Measurements from ENCODE around the gene RADIL. TPM values are rescaled to one million over a fixed set of nuclear protein-coding genes. Genes with fewer than 3 reads are reported as not detected.

Gene RADIL
- total RNA-seq, 4 donors from 2014 or later, result 23.2 to 31.0 (median 27.1) TPM

- no peaks in the 10 kb centered on the region for H3K27me3 ChIP-seq
- H3K27ac ChIP-seq, result no peak overlapping the region
- 93 to 97% methylated on average over 31 to 32 of the region's 32 CpGs for WGBS, 2 donors
- no peak overlapping the region for H3K4me3 ChIP-seq
- H3K4me1 ChIP-seq, result peaks cover 0 to 5% (median 0%) of the 10 kb centered on the region in 4 donors
- DNase-seq (ENCODE audit: low spot score in 2 of 2), result no peak
- no peaks in the 10 kb centered on the region for H3K9me3 ChIP-seq
- peaks cover 0 to 95% (median 21%) of the 10 kb centered on the region in 3 donors for H3K36me3 ChIP-seq
- TF ChIP-seq POLR2A (IDR thresholded peaks at IDR 0.05), result no peak
- TF ChIP-seq CTCF (IDR thresholded peaks at IDR 0.05), result no peak
- no peak for TF ChIP-seq EP300 (IDR thresholded peaks at IDR 0.05)
Observed at GRCh38 chr7:4763091-4763793, 120.3 kb downstream of the RADIL start.

- DNase-seq (ENCODE audit: low spot score in 2 of 2), result no peak
- Histone ChIP-seq H3K27me3 (no peaks in the 10 kb centered on the region), H3K9me3 (no peaks in the 10 kb centered on the region), H3K27ac (no peak overlapping the region), H3K4me1 (peaks cover 0 to 5% (median 0%) of the 10 kb centered on the region in 4 donors), H3K36me3 (peaks cover 0 to 98% (median 25%) of the 10 kb centered on the region in 3 donors), H3K4me3 (no peak overlapping the region)
- WGBS, 2 donors, result 89 to 94% methylated on average over 42 to 54 of the region's 54 CpGs
- TF ChIP-seq EP300 (IDR thresholded peaks at IDR 0.05) (no peak), CTCF (IDR thresholded peaks at IDR 0.05) (no peak)
Observed at GRCh38 chr7:4762121-4763055, 121.1 kb downstream of the RADIL start.

GRCh38 chr7:4760952-4761351 is 122.6 kb downstream of the RADIL start:
- Histone ChIP-seq H3K27ac (no peak overlapping the region), H3K4me3 (no peak overlapping the region), H3K36me3 (peaks cover 0 to 99% (median 25%) of the 10 kb centered on the region in 3 donors), H3K27me3 (no peaks in the 10 kb centered on the region), H3K4me1 (no peaks in the 10 kb centered on the region), H3K9me3 (no peaks in the 10 kb centered on the region)
- 91 to 94% methylated on average over 26 of the region's 26 CpGs for WGBS, 2 donors
- DNase-seq (ENCODE audit: low spot score in 2 of 2), result no peak
- TF ChIP-seq CTCF (IDR thresholded peaks at IDR 0.05) (no peak), POLR2A (IDR thresholded peaks at IDR 0.05) (no peak), EP300 (IDR thresholded peaks at IDR 0.05) (no peak)

GRCh38 chr7:4759211-4759610 is 124.3 kb downstream of the RADIL start:
- DNase-seq (ENCODE audit: low spot score in 2 of 2), result no peak
- Histone ChIP-seq H3K9me3 (no peaks in the 10 kb centered on the region), H3K27ac (no peak overlapping the region), H3K36me3 (peaks cover 0 to 100% (median 35%) of the 10 kb centered on the region in 3 donors), H3K4me3 (no peak overlapping the region), H3K4me1 (peaks cover 0 to 2% (median under 1%) of the 10 kb centered on the region in 4 donors), H3K27me3 (no peaks in the 10 kb centered on the region)
- no peak for TF ChIP-seq POLR2A (IDR thresholded peaks at IDR 0.05)
- no peak for TF ChIP-seq CTCF (IDR thresholded peaks at IDR 0.05)
- no peak for TF ChIP-seq EP300 (IDR thresholded peaks at IDR 0.05)
- 95% methylated on average over 31 to 40 of the region's 40 CpGs for WGBS, 2 donors

GRCh38 chr7:4758791-4759190 is 124.7 kb downstream of the RADIL start:
- TF ChIP-seq EP300 (IDR thresholded peaks at IDR 0.05) (no peak), CTCF (IDR thresholded peaks at IDR 0.05) (no peak), POLR2A (IDR thresholded peaks at IDR 0.05) (no peak)
- H3K27me3 ChIP-seq, result no peaks in the 10 kb centered on the region
- H3K27ac ChIP-seq, result no peak overlapping the region
- no peak overlapping the region for H3K4me3 ChIP-seq
- peaks cover 0 to 6% (median 3%) of the 10 kb centered on the region in 4 donors for H3K4me1 ChIP-seq
- peaks cover 0 to 97% (median 36%) of the 10 kb centered on the region in 3 donors for H3K36me3 ChIP-seq
- WGBS, 2 donors, result 91 to 95% methylated on average over 29 of the region's 29 CpGs
- H3K9me3 ChIP-seq, result no peaks in the 10 kb centered on the region
- no peak for DNase-seq (ENCODE audit: low spot score in 2 of 2)

All from tibial nerve (tissue), 4 donors.